ENCODE results near the gene USP25.

GRCh38 chr21:15904389-15904788 is 174.6 kb downstream of the USP25 start:
- TF ChIP-seq POLR2AphosphoS5 (IDR thresholded peaks at IDR 0.05; ENCODE audit: low read depth, low read length) (no peak), TAF1 (IDR thresholded peaks at IDR 0.05; ENCODE audit: borderline replicate concordance, insufficient read depth, low read length) (no peak)

All from PFSK-1 (cell line).